DMS79 (cell line): ENCODE data around the gene TUB.

Experiments used
- DNase-seq: peaks from one replicate; lab custom pipeline; 2025; lab: John Stamatoyannopoulos, UW

TUB gene

GRCh38 chr11:8047382-8047781 is 33.6 kb upstream of the TUB start:
- no peak for DNase-seq

- DNase-seq = no peak
Observed at GRCh38 chr11:8049084-8049483, 31.9 kb upstream of the TUB start.

- DNase-seq = no peak
Observed at GRCh38 chr11:8055091-8055835, 25.7 kb upstream of the TUB start.

GRCh38 chr11:8055836-8056526 is 25.0 kb upstream of the TUB start:
- DNase-seq = no peak

GRCh38 chr11:8056810-8057463 is 24.1 kb upstream of the TUB start:
- no peak for DNase-seq

GRCh38 chr11:8058216-8058615 is 22.8 kb upstream of the TUB start:
- no peak for DNase-seq

GRCh38 chr11:8059030-8059429 is 22.0 kb upstream of the TUB start:
- DNase-seq = no peak

- DNase-seq = no peak
Observed at GRCh38 chr11:8059571-8060011, 21.4 kb upstream of the TUB start.

- no peak for DNase-seq
Observed at GRCh38 chr11:8060146-8060719, 20.8 kb upstream of the TUB start.

- DNase-seq = no peak
Observed at GRCh38 chr11:8060801-8061554, 20.0 kb upstream of the TUB start.

- no peak for DNase-seq
Observed at GRCh38 chr11:8061555-8062428, 19.2 kb upstream of the TUB start.

- DNase-seq = no peak
Observed at GRCh38 chr11:8062781-8063257, 18.2 kb upstream of the TUB start.

- no peak for DNase-seq
Observed at GRCh38 chr11:8063324-8063723, 17.7 kb upstream of the TUB start.

- DNase-seq = no peak
Observed at GRCh38 chr11:8065031-8065430, 16.0 kb upstream of the TUB start.

GRCh38 chr11:8066036-8066910 is 14.7 kb upstream of the TUB start:
- DNase-seq = no peak

GRCh38 chr11:8066911-8067455 is 14.0 kb upstream of the TUB start:
- no peak for DNase-seq

GRCh38 chr11:8067567-8067928 is 13.5 kb upstream of the TUB start:
- DNase-seq = no peak

GRCh38 chr11:8067929-8068575 is 13.0 kb upstream of the TUB start:
- no peak for DNase-seq

- DNase-seq = peak; percentile 76
Observed at GRCh38 chr11:8068605-8069221, 12.3 kb upstream of the TUB start.
